ENCODE measurements around the gene PRKCSH.

Gene PRKCSH

DNA sequence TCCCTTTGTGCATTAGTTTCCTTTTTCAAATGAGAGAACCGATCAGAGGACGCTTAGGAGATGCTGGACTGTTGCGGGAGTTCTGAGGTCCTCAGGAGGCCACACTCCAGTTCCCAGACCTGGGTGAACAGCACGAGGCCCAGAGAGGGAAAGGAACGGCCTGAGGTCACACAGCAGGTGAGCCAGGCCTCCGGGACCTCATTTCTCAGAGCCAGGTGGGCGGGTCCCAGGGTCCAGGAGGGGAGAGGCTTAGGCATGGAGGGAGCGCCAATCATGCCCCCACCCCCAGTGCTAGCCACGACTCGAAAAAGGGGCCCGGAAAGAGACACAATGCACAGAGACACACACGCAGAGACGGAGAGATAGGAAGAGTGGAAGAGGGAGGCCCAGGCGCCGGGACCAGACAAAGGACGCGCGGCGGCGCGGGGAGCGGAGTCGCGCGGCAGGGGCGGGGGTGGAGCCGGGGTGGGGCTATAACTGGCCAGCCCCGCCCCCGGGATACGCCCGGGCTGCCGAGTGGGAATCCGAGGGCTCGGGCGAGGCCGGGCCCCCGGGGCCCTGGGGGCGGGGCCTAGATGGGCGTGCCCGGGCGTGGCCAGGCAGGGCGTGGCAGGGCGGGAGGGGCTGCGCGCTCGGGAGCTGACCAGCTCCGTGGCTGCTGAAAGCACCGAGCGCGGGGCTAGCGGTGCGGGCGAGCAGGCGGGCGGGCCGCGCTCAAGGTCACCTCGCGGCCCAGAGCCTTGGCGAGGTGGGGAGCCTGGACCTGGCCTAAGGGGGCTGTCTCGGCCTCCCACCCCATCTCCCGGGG is 43.9 kb downstream of the PRKCSH start:
- DNase-seq, result no peak

GRCh38 chr19:11479898-11480714 is 44.7 kb downstream of the PRKCSH start:
- DNase-seq, result no peak

- DNase-seq, result no peak
Observed at GRCh38 chr19:11480715-11481533, 45.5 kb downstream of the PRKCSH start, which contains the start of gene ELAVL3. TSS of gene ELAVL3 (minus strand) at chr19:11481046. CDS start at chr19:11480608, 438 bp downstream.

DNA sequence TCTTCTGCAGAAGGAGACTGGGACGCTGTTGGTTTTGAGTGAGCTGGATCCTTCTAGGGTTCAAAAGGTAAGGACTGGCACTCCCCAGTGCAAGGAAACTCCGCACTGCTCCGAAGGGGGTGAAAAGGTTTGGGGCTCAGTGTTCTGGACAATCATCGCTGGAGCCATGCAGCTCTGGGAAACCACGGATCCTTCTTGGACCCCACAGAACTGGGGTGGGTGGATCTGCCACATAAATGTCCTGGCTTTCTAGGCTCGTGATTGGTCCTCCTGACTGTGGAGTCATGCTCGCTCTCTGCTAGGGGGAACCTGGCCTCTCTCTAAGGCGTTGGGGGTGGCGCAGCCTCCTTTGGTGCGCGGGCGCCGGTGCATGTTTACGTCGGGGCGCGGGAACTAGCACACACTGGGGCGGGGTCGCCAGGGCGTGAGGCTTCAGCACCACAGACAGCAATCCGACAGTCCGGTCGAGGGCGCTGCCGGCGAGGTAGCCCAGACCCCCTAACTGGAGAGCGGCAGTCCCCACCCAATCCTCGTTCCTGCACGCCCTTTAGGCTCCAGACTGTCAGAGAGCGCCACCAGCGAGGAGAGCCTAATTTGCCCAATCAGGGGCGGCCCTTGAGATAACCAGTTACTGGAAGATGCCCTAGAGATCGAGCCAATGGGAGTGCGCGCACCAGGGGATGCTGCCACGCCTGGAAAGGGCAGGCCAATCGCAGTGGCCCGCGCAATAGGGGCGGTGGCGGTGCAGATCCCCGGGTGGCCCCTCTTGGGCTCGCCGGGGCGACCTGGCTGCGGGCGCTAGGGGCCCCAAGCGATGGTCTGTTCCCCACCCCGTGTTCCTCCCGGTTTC is 46.3 kb downstream of the PRKCSH start:
- DNase-seq, result peak; percentile 97

GRCh38 chr19:11482384-11483050 is 47.1 kb downstream of the PRKCSH start:
- DNase-seq, result peak; percentile 33

GRCh38 chr19:11483366-11484111 is 48.1 kb downstream of the PRKCSH start:
- no peak for DNase-seq

- no peak for DNase-seq
Observed at GRCh38 chr19:11485245-11485837, 49.9 kb downstream of the PRKCSH start.

GRCh38 chr19:11486661-11487503 is 51.4 kb downstream of the PRKCSH start:
- DNase-seq, result no peak

GRCh38 chr19:11489378-11489777 is 53.9 kb downstream of the PRKCSH start:
- DNase-seq, result no peak

GRCh38 chr19:11494634-11495285 is 59.3 kb downstream of the PRKCSH start:
- DNase-seq, result no peak

- no peak for DNase-seq
Observed at GRCh38 chr19:11495481-11495880, 60.0 kb downstream of the PRKCSH start.

- DNase-seq, result no peak
Observed at GRCh38 chr19:11495885-11496284, 60.5 kb downstream of the PRKCSH start.

DNA sequence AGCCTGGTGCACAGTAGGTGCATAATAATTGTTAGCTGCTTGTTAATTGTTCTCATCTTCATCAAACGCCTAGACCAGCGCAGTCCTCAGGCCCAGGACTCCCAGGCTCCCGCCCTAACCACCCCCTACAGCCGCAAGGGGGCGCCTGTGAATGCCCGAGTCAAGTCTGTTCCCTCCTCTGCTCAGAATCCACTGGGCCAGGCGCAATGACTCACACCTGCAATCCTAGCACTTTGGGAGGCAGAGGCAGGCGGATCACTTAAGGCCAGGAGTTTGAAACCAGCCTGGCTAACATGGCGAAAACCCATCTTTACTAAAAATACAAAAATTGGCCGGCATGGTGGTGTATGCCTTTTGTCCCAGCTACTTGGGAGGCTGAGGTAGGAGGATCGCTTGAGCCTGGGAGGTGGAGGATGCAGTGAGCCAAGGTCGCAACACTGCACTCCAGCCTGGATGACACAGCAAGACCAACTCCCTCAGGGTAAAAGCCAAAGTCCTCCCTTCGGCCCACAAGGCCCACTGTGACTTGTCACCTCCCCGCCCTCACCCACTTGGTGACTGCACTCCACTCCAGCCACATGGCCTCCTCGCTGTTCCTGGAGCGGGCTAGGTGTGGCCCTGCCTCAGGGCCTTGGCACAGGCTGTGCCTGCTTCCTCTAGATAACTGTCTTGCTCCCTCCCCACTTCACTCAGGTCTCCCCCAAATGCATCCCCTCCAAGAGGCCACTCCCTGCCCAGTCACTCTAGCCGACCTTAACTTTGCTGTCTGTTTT is 61.1 kb downstream of the PRKCSH start:
- DNase-seq, result no peak

GRCh38 chr19:11499220-11499726 is 63.8 kb downstream of the PRKCSH start:
- DNase-seq, result no peak

DNA sequence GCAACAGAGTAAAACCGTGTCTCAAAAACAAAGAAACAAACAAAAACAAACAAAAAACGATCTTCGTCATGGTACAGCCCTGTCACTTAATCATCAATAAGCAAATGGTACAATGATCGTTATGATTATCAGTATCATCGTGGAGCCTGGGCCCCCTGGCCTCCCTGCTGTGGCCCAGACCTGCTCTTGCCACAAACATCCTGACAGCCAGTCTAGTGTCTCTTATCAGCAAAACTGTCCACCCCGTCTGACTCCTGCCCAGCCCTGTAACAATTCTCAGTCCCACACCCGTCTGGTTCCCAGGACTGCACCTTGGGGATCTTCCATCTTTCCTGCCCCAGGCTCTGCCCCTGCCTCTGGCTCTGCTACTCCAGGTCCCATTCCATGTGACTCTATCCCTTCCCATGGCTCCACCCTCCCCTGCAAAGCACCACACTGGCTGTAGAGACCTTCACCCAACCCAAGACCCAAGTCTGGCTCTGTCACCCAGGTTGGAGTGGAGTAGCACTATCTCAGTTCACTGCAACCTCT is 64.5 kb downstream of the PRKCSH start:
- no peak for DNase-seq

Data from NCI-H524 treated with DMSO at 0.1 percent for 48 hours (cell line).